ENCODE measurements around the gene ELMO1. TPM values are rescaled to one million over a fixed set of nuclear protein-coding genes. Genes with fewer than 3 reads are reported as not detected.

ELMO1 gene
- total and polyA plus RNA-seq, 10 of the 15 experiments (the other 5 are each of a cell fraction or from before 2014, with no cell fraction given): 22.6 to 85.9 (median 56.6) TPM

DNA sequence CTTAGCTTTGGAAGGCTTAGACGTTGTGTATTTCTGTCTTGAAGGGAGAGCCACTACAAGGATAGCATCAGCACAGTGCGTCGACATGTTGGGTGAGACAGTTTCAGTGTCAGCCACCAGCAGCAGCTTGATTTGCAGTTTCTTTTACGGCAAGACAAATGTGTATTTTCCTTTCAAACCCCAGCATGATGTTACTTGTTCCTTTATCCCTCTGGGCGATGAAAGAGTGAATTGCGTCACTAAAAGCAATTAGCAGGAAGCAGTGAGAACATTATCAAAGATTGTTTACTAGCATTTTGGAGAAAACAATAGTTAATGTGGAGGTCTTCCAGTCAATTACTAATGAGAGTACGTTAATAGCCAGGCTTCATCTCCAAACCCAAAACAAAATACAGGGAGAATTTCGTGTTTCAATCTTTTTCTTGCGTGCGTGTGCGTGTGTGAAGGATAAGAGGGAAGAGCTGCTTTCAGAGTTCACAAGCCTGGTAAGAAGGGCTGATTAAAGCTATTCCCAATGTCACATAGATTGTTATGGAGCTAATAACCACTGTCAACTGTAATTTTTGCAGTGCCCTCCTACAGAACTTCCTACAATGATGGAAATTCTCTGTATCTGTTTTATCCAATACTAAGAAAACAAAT lies 567.3 kb downstream of the ELMO1 start:
- Histone ChIP-seq H3K27me3 (replicated peaks in 1 of 2; ENCODE audit: control insufficient read depth in 2 of 2, insufficient read depth in 2 of 2, low read length in 1 of 2) (no peaks in the 10 kb centered on the region), H3K4me1 (ENCODE audit: control insufficient read depth, insufficient read depth, low read length) (no peaks in the 10 kb centered on the region), H4K20me1 (ENCODE audit: control insufficient read depth, insufficient read depth) (no peaks in the 10 kb centered on the region), H3K9me3 (replicated peaks; ENCODE audit: control insufficient read depth, insufficient read depth, low read length) (no peaks in the 10 kb centered on the region), H3K79me2 (ENCODE audit: control insufficient read depth, insufficient read depth, low read length) (no peaks in the 10 kb centered on the region), H3K4me2 (ENCODE audit: control insufficient read depth, insufficient read depth) (no peak overlapping the region), H3K9ac (ENCODE audit: control insufficient read depth, insufficient read depth, low read length) (no peak overlapping the region), H3K36me3 (ENCODE audit: control insufficient read depth in 2 of 2, insufficient read depth in 2 of 2, low read length in 1 of 2) (peaks cover 4 to 22% of the 10 kb centered on the region in 2 experiments), H3K27ac (ENCODE audit: control insufficient read depth, insufficient read depth) (no peak overlapping the region), H2AFZ (ENCODE audit: control insufficient read depth, low read depth, low read length) (no peak overlapping the region), H3K4me3 (no peak overlapping the region)
- intact Hi-C loops (cut with micrococcal nuclease; ENCODE audit: unreplicated experiment): loop anchor here (10.0 kb wide), 1 partner anchor 303 kb away; no protein-coding TSS in a partner anchor
- no peak for TF ChIP-seq FOS (IDR thresholded peaks at IDR 0.05; ENCODE audit: borderline replicate concordance, extremely low read depth, insufficient read length)
- TF ChIP-seq, protein P1, sequence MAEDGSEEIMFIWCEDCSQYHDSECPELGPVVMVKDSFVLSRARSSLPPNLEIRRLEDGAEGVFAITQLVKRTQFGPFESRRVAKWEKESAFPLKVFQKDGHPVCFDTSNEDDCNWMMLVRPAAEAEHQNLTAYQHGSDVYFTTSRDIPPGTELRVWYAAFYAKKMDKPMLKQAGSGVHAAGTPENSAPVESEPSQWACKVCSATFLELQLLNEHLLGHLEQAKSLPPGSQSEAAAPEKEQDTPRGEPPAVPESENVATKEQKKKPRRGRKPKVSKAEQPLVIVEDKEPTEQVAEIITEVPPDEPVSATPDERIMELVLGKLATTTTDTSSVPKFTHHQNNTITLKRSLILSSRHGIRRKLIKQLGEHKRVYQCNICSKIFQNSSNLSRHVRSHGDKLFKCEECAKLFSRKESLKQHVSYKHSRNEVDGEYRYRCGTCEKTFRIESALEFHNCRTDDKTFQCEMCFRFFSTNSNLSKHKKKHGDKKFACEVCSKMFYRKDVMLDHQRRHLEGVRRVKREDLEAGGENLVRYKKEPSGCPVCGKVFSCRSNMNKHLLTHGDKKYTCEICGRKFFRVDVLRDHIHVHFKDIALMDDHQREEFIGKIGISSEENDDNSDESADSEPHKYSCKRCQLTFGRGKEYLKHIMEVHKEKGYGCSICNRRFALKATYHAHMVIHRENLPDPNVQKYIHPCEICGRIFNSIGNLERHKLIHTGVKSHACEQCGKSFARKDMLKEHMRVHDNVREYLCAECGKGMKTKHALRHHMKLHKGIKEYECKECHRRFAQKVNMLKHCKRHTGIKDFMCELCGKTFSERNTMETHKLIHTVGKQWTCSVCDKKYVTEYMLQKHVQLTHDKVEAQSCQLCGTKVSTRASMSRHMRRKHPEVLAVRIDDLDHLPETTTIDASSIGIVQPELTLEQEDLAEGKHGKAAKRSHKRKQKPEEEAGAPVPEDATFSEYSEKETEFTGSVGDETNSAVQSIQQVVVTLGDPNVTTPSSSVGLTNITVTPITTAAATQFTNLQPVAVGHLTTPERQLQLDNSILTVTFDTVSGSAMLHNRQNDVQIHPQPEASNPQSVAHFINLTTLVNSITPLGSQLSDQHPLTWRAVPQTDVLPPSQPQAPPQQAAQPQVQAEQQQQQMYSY (CRISPR knock-in tag; IDR thresholded peaks at IDR 0.05): no peak
- no peak for TF ChIP-seq ETV6 (conservative IDR thresholded peaks at IDR 0.05 in 1 of 2, IDR thresholded peaks at IDR 0.05 in 1 of 2; ENCODE audit: borderline replicate concordance in 1 of 2, low read depth in 1 of 2)
- TF ChIP-seq RUNX3 (IDR thresholded peaks at IDR 0.05; ENCODE audit: low read length): no peak
- TF ChIP-seq BCL11A (IDR thresholded peaks at IDR 0.05; ENCODE audit: low read depth, low read length): no peak
- no peak for TF ChIP-seq ZZZ3 (IDR thresholded peaks at IDR 0.05; ENCODE audit: control insufficient read depth, insufficient read length, low read depth)
- TF ChIP-seq, protein P2, sequence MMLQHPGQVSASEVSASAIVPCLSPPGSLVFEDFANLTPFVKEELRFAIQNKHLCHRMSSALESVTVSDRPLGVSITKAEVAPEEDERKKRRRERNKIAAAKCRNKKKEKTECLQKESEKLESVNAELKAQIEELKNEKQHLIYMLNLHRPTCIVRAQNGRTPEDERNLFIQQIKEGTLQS (IDR thresholded peaks at IDR 0.05; ENCODE audit: borderline replicate concordance, extremely low read depth, low read depth, low read length): no peak
- no peak for TF ChIP-seq MTA3 (IDR thresholded peaks at IDR 0.05; ENCODE audit: borderline replicate concordance, low read length)
- TF ChIP-seq SREBF1 (IDR thresholded peaks at IDR 0.05; ENCODE audit: low read length): no peak
- TF ChIP-seq, protein P3, sequence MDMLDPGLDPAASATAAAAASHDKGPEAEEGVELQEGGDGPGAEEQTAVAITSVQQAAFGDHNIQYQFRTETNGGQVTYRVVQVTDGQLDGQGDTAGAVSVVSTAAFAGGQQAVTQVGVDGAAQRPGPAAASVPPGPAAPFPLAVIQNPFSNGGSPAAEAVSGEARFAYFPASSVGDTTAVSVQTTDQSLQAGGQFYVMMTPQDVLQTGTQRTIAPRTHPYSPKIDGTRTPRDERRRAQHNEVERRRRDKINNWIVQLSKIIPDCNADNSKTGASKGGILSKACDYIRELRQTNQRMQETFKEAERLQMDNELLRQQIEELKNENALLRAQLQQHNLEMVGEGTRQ (IDR thresholded peaks at IDR 0.05; ENCODE audit: borderline replicate concordance, low read depth, low read length): no peak
- FAIRE-seq: no peak
- DNase-seq (ENCODE audit: low read depth, low spot score): no peak
- 94% methylated on average over 11 of the region's 11 CpGs for WGBS (ENCODE audit: insufficient coverage, insufficient replicate concordance, low lambda C conversion rate, missing lambda C conversion rate)
- ATAC-seq: no peak
- no TSS peak for BruUV-seq (replicated peaks)
- ChIA-PET RAD21 (ENCODE audit: unreplicated experiment) (interaction anchor here (1.8 kb wide), 1 partner anchor 301 kb away, joined by 4 read pairs; no protein-coding TSS in a partner anchor), CTCF (interaction anchor here (0.9 to 1.4 kb wide), 3 partner anchors 8 to 301 kb away, joined by 3 to 5 read pairs (median 4); no protein-coding TSS in a partner anchor), SMC1A (ENCODE audit: uncharacterized antibody, unreplicated experiment) (interaction anchor here (1.2 kb wide), 2 partner anchors 11 to 52 kb away, joined by 3 to 5 read pairs; no protein-coding TSS in a partner anchor), POLR2A (no interaction called here)
- in situ Hi-C loops (cut with MboI): no loop called here

Data from GM12878 (cell line).